Amniotic stem cell (primary cell): ENCODE data around the gene ACTR5.
"Not testable (repeated sequence)": the region's sequence is repeated elsewhere in the genome, so short reads cannot be mapped to it uniquely, and the experiment has no call there.

Experiments
- DNase-seq: peaks from one replicate; lab custom pipeline; 2025; lab: John Stamatoyannopoulos, UW

The ACTR5 gene

GRCh38 chr20:38764567-38765318, 16.5 kb downstream of the ACTR5 start:
- peak; percentile 44 for DNase-seq

GRCh38 chr20:38766071-38766470, 17.8 kb downstream of the ACTR5 start:
- no peak for DNase-seq

GRCh38 chr20:38769376-38770295, 21.4 kb downstream of the ACTR5 start:
- no peak for DNase-seq

GRCh38 chr20:38770546-38770945, 22.3 kb downstream of the ACTR5 start:
- no peak for DNase-seq

GRCh38 chr20:38770970-38771369, 22.7 kb downstream of the ACTR5 start:
- DNase-seq, result no peak

- DNase-seq, result no peak
Measured at GRCh38 chr20:38771621-38772020, 23.4 kb downstream of the ACTR5 start.

- DNase-seq, result no peak
Measured at GRCh38 chr20:38774167-38774566, 25.9 kb downstream of the ACTR5 start.

- DNase-seq, result no peak
Measured at GRCh38 chr20:38776363-38776762, 28.1 kb downstream of the ACTR5 start.

GRCh38 chr20:38779247-38780097, 31.2 kb downstream of the ACTR5 start:
- no peak for DNase-seq

GRCh38 chr20:38782275-38782674, 34.0 kb downstream of the ACTR5 start:
- DNase-seq, result no peak

GRCh38 chr20:38787870-38788269, 39.6 kb downstream of the ACTR5 start:
- no peak for DNase-seq

GRCh38 chr20:38789503-38790199, 41.4 kb downstream of the ACTR5 start:
- no peak for DNase-seq

- no peak for DNase-seq
Measured at GRCh38 chr20:38790200-38791053, 42.2 kb downstream of the ACTR5 start.

- no peak for DNase-seq
Measured at GRCh38 chr20:38791291-38791690, 43.0 kb downstream of the ACTR5 start.

- no peak for DNase-seq
Measured at GRCh38 chr20:38791940-38792339, 43.7 kb downstream of the ACTR5 start.

- not testable (repeated sequence) for DNase-seq
Measured at GRCh38 chr20:38794057-38794456, 45.8 kb downstream of the ACTR5 start.

- no peak for DNase-seq
Measured at GRCh38 chr20:38798266-38798665, 50.0 kb downstream of the ACTR5 start.

- no peak for DNase-seq
Measured at GRCh38 chr20:38799203-38799602, 50.9 kb downstream of the ACTR5 start.

GRCh38 chr20:38800882-38801281, 52.6 kb downstream of the ACTR5 start:
- no peak for DNase-seq

- DNase-seq, result no peak
Measured at GRCh38 chr20:38804221-38804620, 56.0 kb downstream of the ACTR5 start.
